Endothelial cell (in vitro differentiated cells): Measurements from ENCODE around the gene EIF2D. TPM values are rescaled to one million over a fixed set of nuclear protein-coding genes. Genes with fewer than 3 reads are reported as not detected.

Source experiments
- DNase-seq: peaks from one replicate; pipeline ENCODE4 v3.0.0; 2021; ENCODE audit warnings: low spot score
- H3K27ac Mint-ChIP-seq: one replicate; pipeline ENCODE4 v1.8.0; 2021; ENCODE audit warnings: mixed read lengths, inconsistent platforms; ENCODE audit not compliant: unreplicated experiment
- H3K27me3 Mint-ChIP-seq: one replicate; pipeline ENCODE4 v1.8.0; 2021; ENCODE audit warnings: mild to moderate bottlenecking, moderate library complexity, mixed read lengths, inconsistent platforms; ENCODE audit not compliant: unreplicated experiment
- H3K36me3 Mint-ChIP-seq: one replicate; pipeline ENCODE4 v1.8.0; 2021; ENCODE audit warnings: mild to moderate bottlenecking, low read depth, mixed read lengths, inconsistent platforms; ENCODE audit not compliant: unreplicated experiment
- H3K4me1 Mint-ChIP-seq: one replicate; pipeline ENCODE4 v1.8.0; 2021; ENCODE audit warnings: mild to moderate bottlenecking, mixed read lengths, inconsistent platforms; ENCODE audit not compliant: unreplicated experiment
- H3K4me3 Mint-ChIP-seq: one replicate; pipeline ENCODE4 v1.8.0; 2021; ENCODE audit warnings: mild to moderate bottlenecking, mixed read lengths, inconsistent platforms; ENCODE audit not compliant: unreplicated experiment
- H3K9me3 Mint-ChIP-seq: one replicate; pipeline ENCODE4 v1.8.0; 2021; ENCODE audit warnings: mixed read lengths, inconsistent platforms; ENCODE audit not compliant: unreplicated experiment
- total RNA-seq: library from RNA; stranded (reverse); fragmentation: NEBNext Ultra II Directional; extraction: Animal tissue kit (Norgen Biotek cat#: 25700); gene quantifications from one replicate; pipeline ENCODE4 v1.2.1, GENCODE V29; 2021; ENCODE audit not compliant: unreplicated experiment
- TF ChIP-seq, protein P1 (sequence below): fragments of 200-600 bp; sonication (generic); IDR thresholded peaks from one replicate; pipeline ENCODE4 v1.5.0; 2021; ENCODE audit warnings: antibody characterized with exemption; ENCODE audit not compliant: unreplicated experiment

Gene EIF2D
- total RNA-seq, 1 donor from 2014 or later, result 32.7 TPM

DNA sequence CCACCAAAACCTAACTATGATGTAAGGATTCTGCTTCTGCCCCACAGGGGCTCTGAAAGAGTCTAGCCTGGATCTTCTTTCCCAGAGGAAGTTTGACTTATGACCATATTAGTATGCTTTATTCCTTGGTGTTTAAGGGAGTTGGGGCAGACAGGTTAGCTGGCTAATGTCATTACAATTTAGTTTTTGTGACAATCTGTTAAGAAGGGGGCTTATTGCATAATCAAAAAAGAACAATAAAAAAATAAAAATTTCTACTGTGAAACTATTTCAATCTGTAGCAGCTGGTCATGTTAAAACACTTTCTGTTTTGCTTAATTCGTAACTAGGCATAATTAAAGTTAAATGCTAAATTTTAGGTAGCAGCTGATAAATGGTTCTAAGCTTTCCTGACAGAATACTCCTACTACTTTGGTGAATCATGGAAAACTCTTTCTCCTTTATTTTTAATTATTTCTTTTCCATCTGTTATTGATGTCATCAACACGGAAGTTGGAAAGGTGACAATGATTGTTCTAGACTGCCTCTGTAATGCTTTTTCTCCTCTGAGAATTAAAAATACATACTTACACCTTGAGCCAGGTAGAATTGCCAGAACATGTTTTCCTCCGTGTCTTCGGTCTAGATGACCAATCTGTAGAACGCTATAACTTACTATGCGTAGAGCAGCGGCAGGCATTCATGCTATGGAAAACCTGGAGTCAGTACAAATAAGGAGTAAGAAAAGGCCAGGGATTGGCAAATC is 41.6 kb upstream of the EIF2D start:
- no peaks in the 10 kb centered on the region for H3K9me3 Mint-ChIP-seq
- no peak overlapping the region for H3K4me3 Mint-ChIP-seq
- H3K36me3 Mint-ChIP-seq, result no peaks in the 10 kb centered on the region
- peaks cover 1% of the 10 kb centered on the region for H3K27me3 Mint-ChIP-seq
- TF ChIP-seq, protein P1, sequence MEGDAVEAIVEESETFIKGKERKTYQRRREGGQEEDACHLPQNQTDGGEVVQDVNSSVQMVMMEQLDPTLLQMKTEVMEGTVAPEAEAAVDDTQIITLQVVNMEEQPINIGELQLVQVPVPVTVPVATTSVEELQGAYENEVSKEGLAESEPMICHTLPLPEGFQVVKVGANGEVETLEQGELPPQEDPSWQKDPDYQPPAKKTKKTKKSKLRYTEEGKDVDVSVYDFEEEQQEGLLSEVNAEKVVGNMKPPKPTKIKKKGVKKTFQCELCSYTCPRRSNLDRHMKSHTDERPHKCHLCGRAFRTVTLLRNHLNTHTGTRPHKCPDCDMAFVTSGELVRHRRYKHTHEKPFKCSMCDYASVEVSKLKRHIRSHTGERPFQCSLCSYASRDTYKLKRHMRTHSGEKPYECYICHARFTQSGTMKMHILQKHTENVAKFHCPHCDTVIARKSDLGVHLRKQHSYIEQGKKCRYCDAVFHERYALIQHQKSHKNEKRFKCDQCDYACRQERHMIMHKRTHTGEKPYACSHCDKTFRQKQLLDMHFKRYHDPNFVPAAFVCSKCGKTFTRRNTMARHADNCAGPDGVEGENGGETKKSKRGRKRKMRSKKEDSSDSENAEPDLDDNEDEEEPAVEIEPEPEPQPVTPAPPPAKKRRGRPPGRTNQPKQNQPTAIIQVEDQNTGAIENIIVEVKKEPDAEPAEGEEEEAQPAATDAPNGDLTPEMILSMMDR, result no peak
- DNase-seq, result no peak
- no peak overlapping the region for H3K27ac Mint-ChIP-seq
- H3K4me1 Mint-ChIP-seq, result peaks cover 9% of the 10 kb centered on the region

GRCh38 chr1:206651958-206652890 is 40.0 kb upstream of the EIF2D start:
- Mint-ChIP-seq H3K4me3 (no peak overlapping the region), H3K36me3 (no peaks in the 10 kb centered on the region), H3K27me3 (no peaks in the 10 kb centered on the region), H3K9me3 (no peaks in the 10 kb centered on the region), H3K27ac (no peak overlapping the region), H3K4me1 (peaks cover 5% of the 10 kb centered on the region)
- TF ChIP-seq, protein P1, result no peak
- no peak for DNase-seq

DNA sequence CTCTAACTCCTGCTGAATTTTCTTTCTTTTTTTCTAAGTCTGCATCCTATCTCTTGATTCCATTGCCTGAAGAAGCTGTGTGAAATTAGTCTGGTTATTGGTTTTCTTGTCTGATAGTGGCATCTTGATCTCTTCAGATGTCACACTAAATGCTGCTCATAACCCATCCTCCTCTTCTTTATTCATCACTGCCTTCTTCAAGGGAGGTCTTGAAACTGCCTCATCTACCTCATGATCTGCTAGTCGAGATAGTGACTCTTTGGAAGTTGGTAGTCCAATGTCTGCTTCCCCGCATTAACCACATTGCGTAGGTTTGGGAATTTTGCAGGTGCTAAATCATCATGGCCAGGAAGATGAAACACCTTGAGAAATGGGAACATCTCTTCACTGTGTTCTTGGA is 38.7 kb upstream of the EIF2D start:
- H3K4me3 Mint-ChIP-seq, result no peak overlapping the region
- H3K27me3 Mint-ChIP-seq, result no peaks in the 10 kb centered on the region
- TF ChIP-seq, protein P1, result no peak
- no peaks in the 10 kb centered on the region for H3K9me3 Mint-ChIP-seq
- no peak overlapping the region for H3K27ac Mint-ChIP-seq
- H3K36me3 Mint-ChIP-seq, result no peaks in the 10 kb centered on the region
- no peak for DNase-seq
- H3K4me1 Mint-ChIP-seq, result peaks cover 5% of the 10 kb centered on the region

DNA sequence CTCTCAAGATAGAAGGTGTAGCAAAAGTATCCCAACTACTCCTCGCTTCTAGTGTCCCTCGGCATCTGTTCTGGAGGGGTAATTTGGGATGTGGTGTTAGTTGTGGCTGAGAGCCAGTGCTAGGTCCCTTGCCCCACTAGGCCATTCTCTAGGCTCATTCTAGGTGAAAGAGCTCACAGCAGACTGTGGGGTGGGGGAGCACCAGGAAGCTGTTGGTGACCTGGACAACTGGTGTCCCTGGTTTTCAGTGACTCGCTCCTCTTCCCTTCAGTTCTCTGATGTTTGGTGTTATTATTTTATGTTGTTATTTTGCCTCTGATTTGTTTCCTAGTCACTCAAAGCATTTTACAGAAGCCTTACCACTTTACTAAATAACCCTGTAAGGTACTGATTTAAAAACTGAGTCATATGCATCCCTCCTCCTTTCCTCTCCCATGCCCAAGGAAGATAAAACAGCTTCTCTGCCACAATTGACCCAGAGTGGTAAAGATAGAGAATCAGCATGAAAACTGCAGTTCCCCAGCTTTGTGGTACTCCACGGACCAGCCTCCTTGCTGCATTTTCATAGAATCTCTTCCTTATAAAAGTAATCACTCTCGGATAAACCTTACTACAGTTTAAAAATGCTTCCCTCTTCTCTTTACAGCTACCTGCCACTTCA is 37.1 kb upstream of the EIF2D start:
- Mint-ChIP-seq H3K4me1 (peaks cover 5% of the 10 kb centered on the region), H3K36me3 (no peaks in the 10 kb centered on the region), H3K9me3 (no peaks in the 10 kb centered on the region), H3K4me3 (no peak overlapping the region), H3K27ac (no peak overlapping the region), H3K27me3 (no peaks in the 10 kb centered on the region)
- TF ChIP-seq, protein P1, result no peak
- DNase-seq, result no peak
